DOHH2 (cell line): Measurements from ENCODE around the gene HDAC4.

Experiments used
- H3F3A ChIP-seq: fragments of 200-600 bp; sonication (generic), shearing (Covaris generic); 2 replicates; pipeline ENCODE4 v1.6.0; 2016; ENCODE audit warnings: antibody characterized with exemption, mild to moderate bottlenecking; ENCODE audit not compliant: control insufficient read depth, insufficient read depth
- H3K27ac ChIP-seq: fragments of 200-600 bp; sonication (generic); 2 replicates; pipeline ENCODE4 v1.5.1; 2014; ENCODE audit warnings: low read depth, mild to moderate bottlenecking, low read length, moderate library complexity
- H3K27me3 ChIP-seq: fragments of 200-600 bp; sonication (generic); 2 replicates; pipeline ENCODE4 v1.6.1; 2014; ENCODE audit warnings: mild to moderate bottlenecking, low read length, mixed read lengths; ENCODE audit not compliant: control insufficient read depth
- H3K36me3 ChIP-seq: fragments of 200-600 bp; sonication (generic); 2 replicates; pipeline ENCODE4 v1.6.1; 2014; ENCODE audit warnings: mild to moderate bottlenecking, low read length, moderate library complexity, mixed read lengths; ENCODE audit not compliant: control insufficient read depth
- H3K4me1 ChIP-seq: fragments of 200-600 bp; sonication (generic); 2 replicates; pipeline ENCODE4 v1.6.1; 2014; ENCODE audit warnings: mild to moderate bottlenecking, low read length, mixed read lengths; ENCODE audit not compliant: control insufficient read depth
- H3K4me2 ChIP-seq: fragments of 200-600 bp; sonication (generic); 2 replicates; pipeline ENCODE4 v1.6.0; 2014; ENCODE audit warnings: mild to moderate bottlenecking, low read length, moderate library complexity
- H3K4me3 ChIP-seq: fragments of 200-600 bp; sonication (generic); 2 replicates; pipeline ENCODE4 v1.5.1; 2014; ENCODE audit warnings: mild to moderate bottlenecking, low read length, mixed read lengths
- H3K79me2 ChIP-seq: fragments of 200-600 bp; sonication (generic); 2 replicates; pipeline ENCODE4 v1.6.1; 2014; ENCODE audit warnings: mild to moderate bottlenecking, low read length, mixed read lengths; ENCODE audit not compliant: control insufficient read depth
- H3K9me2 ChIP-seq: fragments of 200-600 bp; sonication (generic); replicated peaks from 2 replicates; pipeline ENCODE4 v1.6.1; 2014; ENCODE audit warnings: mild to moderate bottlenecking, low read length, mixed read lengths; ENCODE audit not compliant: control insufficient read depth
- H3K9me3 ChIP-seq: fragments of 200-600 bp; sonication (generic); 2 replicates; pipeline ENCODE4 v1.6.1; 2014; ENCODE audit warnings: antibody characterized with exemption, low read length, mixed read lengths; ENCODE audit not compliant: control insufficient read depth, insufficient read depth
- H4K20me1 ChIP-seq: fragments of 200-600 bp; sonication (generic); 2 replicates; pipeline ENCODE4 v1.6.0; 2014; ENCODE audit warnings: low read depth, mild to moderate bottlenecking, antibody characterized with exemption, low read length, moderate library complexity; ENCODE audit not compliant: control insufficient read depth, insufficient read depth
- CTCF ChIP-seq: fragments of 200-600 bp; sonication (generic); IDR thresholded peaks from one replicate; pipeline ENCODE4 v1.5.1; 2014; ENCODE audit warnings: antibody characterized with exemption, mild to moderate bottlenecking, low read depth, low read length; ENCODE audit not compliant: poor library complexity, severe bottlenecking
- EZH2phosphoT487 ChIP-seq: fragments of 200-600 bp; sonication (generic); IDR thresholded peaks from 2 replicates; pipeline ENCODE4 v1.6.1; 2017; ENCODE audit warnings: borderline replicate concordance, mild to moderate bottlenecking, antibody characterized with exemption, low read length, moderate library complexity, mixed read lengths

HDAC4 gene

GRCh38 chr2:239397931-239398471, 2.8 kb downstream of the HDAC4 start:
- H3K36me3 ChIP-seq, result peaks cover 3% of the 10 kb centered on the region
- H4K20me1 ChIP-seq, result peaks cover 26% of the 10 kb centered on the region; the same call in 1 of the 2 replicates
- H3F3A ChIP-seq, result 0 out of 2 replicates have a peak, but pooled peaks cover 4% of the 10 kb centered on the region
- H3K9me3 ChIP-seq, result peaks cover 5% of the 10 kb centered on the region; the same call in 1 of the 2 replicates
- peaks cover 44% of the 10 kb centered on the region for H3K79me2 ChIP-seq
- H3K9me2 ChIP-seq, result no peaks in the 10 kb centered on the region
- peaks cover 21% of the 10 kb centered on the region for H3K4me1 ChIP-seq
- TF ChIP-seq EZH2phosphoT487 (no peak), CTCF (no peak)
- H3K27me3 ChIP-seq, result no peaks in the 10 kb centered on the region
- no peak overlapping the region for H3K4me2 ChIP-seq
- H3K27ac ChIP-seq, result no peak overlapping the region
- H3K4me3 ChIP-seq, result no peak overlapping the region

- Histone ChIP-seq H3F3A (0 out of 2 replicates have a peak, but pooled peaks cover 4% of the 10 kb centered on the region), H3K27ac (no peak overlapping the region), H3K79me2 (peaks cover 47% of the 10 kb centered on the region), H3K9me2 (no peaks in the 10 kb centered on the region), H3K4me3 (no peak overlapping the region), H3K4me1 (peaks cover 15% of the 10 kb centered on the region), H3K36me3 (no peaks in the 10 kb centered on the region), H3K9me3 (no peaks in the 10 kb centered on the region), H3K4me2 (no peak overlapping the region), H4K20me1 (peaks cover 26% of the 10 kb centered on the region; the same call in 1 of the 2 replicates), H3K27me3 (no peaks in the 10 kb centered on the region)
- TF ChIP-seq EZH2phosphoT487 (no peak), CTCF (no peak)
These were observed 3.7 kb downstream of the HDAC4 start for GRCh38 chr2:239396881-239397681.

DNA sequence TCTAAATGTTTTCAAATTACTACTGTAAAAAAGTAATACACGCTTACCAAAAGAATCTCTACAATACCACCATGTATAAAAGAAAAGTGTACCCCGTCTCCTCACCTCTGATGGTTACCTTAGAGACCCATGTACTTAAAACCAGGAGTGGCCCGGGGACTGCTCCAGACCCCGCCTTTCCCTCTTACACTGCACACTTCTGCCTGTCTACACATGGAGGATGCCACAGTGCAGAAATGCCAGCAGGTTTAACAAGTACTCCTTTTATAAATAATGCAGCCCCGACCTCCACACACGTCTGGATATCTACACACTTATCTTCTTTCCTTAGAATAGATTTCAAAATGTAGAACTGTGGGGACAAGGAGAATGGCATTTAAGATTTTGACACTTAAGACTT, 5.3 kb downstream of the HDAC4 start:
- H3K9me3 ChIP-seq, result no peaks in the 10 kb centered on the region
- H3K4me3 ChIP-seq, result no peak overlapping the region
- H4K20me1 ChIP-seq, result peaks cover 26% of the 10 kb centered on the region; the same call in 1 of the 2 replicates
- H3K36me3 ChIP-seq, result no peaks in the 10 kb centered on the region
- H3K27ac ChIP-seq, result no peak overlapping the region
- H3K9me2 ChIP-seq, result no peaks in the 10 kb centered on the region
- TF ChIP-seq EZH2phosphoT487 (no peak), CTCF (no peak)
- no peaks in the 10 kb centered on the region for H3K27me3 ChIP-seq
- H3K4me2 ChIP-seq, result no peak overlapping the region
- peaks cover 45% of the 10 kb centered on the region for H3K79me2 ChIP-seq
- H3K4me1 ChIP-seq, result peaks cover 10% of the 10 kb centered on the region
- H3F3A ChIP-seq, result 0 out of 2 replicates have a peak, but pooled peaks cover 4% of the 10 kb centered on the region
